Activated CD8-positive, alpha-beta memory T cell treated with anti-CD3 and anti-CD28 coated beads, Interleukin-2, amount 50 U/mL, for 1 hour (primary cell): ENCODE data around the gene SUPT20HL2.
"Not testable (repeated sequence)": the region's sequence is repeated elsewhere in the genome, so short reads cannot be mapped to it uniquely, and the experiment has no call there.

Experiments used
- DNase-seq: peaks from one replicate; pipeline ENCODE4 v3.0.0-alpha.2; 2020; ENCODE audit errors: extremely low read depth

Gene SUPT20HL2

DNA sequence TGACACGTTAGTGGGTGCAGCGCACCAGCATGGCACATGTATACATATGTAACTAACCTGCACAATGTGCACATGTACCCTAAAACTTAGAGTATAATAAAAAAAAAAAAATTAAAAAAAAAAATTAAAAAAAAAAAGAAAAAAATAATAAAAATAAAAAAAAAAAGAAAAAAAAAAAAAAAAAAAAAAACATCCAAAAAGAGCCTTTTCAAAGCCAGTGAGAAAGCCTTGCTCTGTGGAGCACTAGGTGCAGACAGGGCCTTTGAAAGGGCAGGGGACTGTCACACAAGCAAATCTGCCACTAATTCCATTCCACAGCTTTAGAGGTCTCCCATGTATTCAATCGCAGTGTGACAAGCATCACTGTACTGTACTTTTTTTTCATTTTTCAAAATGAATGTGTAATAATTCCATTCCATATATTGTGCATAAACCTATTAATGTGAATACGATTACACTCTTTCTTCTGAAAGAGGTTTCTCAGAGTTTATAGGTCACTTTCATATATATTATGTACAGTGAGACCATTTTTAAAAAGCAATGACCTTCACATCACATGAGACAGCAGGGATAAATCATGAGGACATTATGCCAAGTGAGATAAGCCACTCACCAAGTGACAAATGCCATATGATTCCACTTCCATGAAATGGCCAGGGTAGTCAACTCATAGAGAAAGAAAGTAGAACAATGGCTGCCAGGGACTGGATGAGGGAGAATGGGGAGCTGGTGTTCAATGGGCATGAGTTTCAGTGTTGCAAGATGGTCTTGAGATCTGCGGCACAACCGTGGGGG lies 4.1 kb downstream of the SUPT20HL2 start:
- DNase-seq = not testable (repeated sequence)

DNA sequence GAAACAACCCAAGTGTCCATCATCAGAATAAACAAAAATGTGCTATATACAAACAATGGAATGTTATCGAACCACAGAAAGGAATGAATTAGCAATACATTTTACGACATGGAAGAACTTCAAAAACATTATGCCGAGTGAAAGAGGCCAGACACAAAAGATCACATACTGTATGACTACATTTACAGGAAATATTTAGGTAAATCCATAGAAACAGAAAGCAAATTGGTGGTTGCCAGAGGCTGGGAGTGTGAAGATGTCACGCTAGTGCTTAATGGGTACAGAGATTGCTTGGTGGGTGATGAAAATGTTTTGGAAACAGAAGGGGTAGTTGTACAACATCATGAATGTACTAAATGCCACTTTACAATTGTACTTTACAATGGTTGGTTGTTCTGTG lies 5.1 kb downstream of the SUPT20HL2 start:
- DNase-seq = not testable (repeated sequence)

DNA sequence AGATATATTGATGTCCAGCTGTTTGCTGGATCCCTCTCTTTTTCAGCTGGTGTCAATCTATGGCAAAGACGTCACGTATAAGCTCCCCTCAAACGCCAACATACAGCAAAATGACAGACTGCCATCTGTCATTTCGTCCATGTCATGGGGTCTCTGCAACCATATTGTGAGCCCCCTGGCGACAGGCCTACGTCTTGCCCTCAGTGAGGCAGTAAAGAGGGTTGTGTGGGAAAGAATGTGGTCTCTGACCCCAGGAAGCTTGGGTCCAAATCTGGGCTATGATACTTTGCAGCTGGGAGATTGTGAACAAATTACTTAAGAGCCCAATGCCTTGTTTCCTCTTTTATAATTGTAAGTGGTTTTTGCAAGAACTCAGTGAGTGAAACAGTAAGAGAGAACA lies 7.4 kb downstream of the SUPT20HL2 start:
- no peak for DNase-seq

GRCh38 chrX:24305905-24306304 lies 8.0 kb downstream of the SUPT20HL2 start:
- no peak for DNase-seq

- no peak for DNase-seq
These were observed 12.1 kb downstream of the SUPT20HL2 start for GRCh38 chrX:24301806-24302205.

GRCh38 chrX:24301060-24301459 lies 12.8 kb downstream of the SUPT20HL2 start:
- DNase-seq = no peak

DNA sequence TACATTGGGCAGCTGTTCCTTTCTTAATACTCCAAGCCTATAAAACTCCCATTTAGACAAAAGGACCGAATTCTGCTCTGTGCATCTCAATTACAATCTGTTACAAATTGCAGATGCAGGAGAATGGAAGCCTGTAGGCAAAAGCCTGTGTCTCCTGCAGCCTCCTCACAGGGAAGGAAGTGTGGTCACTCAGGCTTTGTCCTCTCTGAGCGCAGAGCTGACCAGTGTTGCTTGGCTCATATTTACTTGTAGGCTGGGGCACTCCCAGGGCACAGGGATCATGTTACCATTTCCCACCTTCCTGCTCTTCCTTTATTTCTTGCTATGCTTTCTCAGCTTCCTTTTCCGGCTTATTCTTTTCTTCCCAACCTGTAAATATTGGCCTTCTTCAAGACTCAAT lies 15.7 kb downstream of the SUPT20HL2 start:
- DNase-seq = no peak

- DNase-seq = no peak
These were observed 19.2 kb downstream of the SUPT20HL2 start for GRCh38 chrX:24294619-24295018.

- DNase-seq = no peak
These were observed 20.5 kb downstream of the SUPT20HL2 start for GRCh38 chrX:24293412-24293811.

GRCh38 chrX:24292353-24292752 lies 21.5 kb downstream of the SUPT20HL2 start:
- no peak for DNase-seq

DNA sequence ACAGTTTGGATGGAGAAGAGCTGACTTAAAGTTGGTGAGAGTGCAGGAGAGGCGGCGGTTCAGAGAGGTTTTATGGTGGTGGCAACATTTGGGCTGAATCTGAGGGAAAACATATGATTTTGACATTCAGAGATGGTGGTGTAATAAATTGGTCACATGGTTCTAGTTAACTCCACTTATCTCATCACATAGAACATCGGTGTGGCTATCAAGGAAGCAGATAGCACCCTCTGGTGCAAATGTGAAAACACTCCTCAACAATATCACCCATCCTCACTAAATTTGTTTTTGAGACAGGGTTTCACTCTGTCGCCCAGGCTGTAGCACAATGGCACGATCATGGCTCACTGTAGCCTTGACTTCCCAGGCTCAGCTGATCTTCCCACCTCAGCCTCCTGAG lies 28.8 kb downstream of the SUPT20HL2 start:
- no peak for DNase-seq

DNA sequence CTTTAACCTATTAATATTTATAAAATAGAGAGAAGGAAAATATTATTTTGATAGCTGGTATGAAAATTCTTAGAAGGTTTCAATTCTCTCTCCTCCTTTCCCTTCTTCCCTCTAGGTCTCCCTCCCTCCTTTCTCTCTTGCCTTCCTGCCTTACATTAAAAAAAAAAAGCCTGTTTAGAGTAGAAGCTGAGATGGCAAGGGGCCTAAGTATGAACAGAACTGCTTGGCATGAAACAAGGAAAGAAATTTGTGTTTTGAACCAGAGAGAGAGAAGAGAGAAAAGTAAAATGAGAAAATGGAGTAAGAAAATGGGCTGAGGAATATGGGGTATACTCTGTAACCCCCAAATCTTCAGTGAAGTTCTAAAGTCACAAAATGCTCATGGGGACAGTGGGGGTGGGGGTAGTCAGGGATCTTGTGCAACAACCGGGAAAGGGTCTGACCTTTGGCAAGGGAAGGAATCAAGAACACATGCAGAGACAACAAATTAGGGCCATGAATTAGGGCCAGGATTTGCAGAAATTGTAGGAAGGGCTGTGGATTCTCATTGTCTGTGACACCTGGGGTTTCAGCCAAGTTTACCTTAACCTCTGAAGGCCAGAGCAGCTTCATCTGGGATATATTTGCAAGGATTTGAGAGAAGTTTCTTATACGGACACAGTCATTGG lies 30.6 kb downstream of the SUPT20HL2 start:
- DNase-seq = no peak

- DNase-seq = no peak
These were observed 31.3 kb downstream of the SUPT20HL2 start for GRCh38 chrX:24282381-24283126.

GRCh38 chrX:24277405-24277804 lies 36.5 kb downstream of the SUPT20HL2 start:
- no peak for DNase-seq

DNA sequence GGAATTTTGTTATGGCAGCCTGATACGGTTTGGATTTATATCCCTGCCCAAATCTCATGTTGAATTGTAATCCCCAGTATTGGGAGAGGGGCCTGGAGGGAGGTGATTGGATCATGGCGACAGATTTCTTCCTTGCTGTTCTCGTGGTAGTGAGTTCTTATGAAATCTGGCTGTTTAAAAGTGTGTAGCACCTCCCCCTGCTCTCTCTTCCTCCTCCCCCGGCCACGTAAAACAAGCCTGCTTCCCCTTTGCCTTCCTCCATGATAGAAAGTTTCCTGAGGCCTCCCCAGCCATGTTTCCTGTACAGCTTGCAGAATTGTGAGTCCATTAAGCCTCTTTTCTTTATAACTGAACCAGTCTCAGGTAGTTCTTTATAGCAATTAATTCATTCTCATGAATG lies 37.9 kb downstream of the SUPT20HL2 start:
- no peak for DNase-seq

GRCh38 chrX:24271262-24271661 lies 42.6 kb downstream of the SUPT20HL2 start:
- no peak for DNase-seq

DNA sequence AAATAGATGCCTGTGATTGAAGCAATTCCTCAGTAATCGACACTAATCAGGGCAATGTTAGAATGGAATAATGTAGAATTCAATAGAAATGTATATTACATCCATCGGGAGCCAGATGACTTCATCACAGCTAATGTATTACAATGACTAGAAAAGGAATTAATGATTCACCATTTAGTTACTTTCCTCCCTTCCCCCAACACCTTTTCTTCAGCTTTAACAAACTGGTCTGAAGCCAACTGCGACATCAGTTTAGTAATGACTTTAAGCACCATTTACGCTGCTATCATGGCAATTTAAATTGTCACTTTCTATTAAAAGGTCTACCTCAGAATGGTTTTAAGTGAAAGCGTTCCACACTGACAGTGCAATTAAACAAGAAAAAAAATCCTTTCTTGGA lies 45.1 kb downstream of the SUPT20HL2 start:
- no peak for DNase-seq

DNA sequence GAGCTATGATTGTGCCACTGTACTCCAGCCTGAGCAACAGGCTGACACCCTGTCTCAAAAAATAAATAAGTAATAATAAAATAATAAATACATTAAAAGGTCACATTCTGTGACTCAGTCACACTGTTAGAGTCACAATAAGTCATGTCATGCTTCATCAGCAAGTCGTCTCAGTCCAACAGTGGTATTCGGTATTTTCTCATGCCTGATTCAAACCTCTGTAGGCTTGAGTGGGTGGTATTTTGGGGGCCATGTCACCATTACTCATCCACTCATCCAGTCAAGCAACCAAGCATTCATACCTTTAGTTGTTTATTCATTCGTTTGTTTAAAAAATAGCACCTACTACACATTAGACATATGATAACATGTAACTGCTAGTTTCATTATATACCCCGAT lies 46.9 kb downstream of the SUPT20HL2 start:
- no peak for DNase-seq

DNA sequence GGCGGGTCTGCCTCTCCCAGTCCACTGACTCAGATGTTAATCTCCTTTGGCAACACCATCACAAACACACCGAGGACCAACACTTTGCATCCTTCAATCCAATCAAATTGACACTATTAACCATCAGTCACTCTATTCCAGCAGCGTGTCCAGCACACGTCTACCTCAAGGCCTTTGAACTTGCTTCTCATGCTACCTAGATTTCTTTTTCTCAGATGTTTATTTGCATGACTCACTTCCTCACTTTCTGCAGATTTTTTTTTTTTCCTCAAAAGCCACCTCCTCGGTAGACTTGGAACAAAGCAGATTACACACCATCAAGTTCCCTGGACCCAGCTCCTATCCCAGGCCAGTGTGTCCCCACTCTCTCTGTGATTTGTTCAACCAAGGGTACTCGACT lies 49.5 kb downstream of the SUPT20HL2 start:
- DNase-seq = no peak

GRCh38 chrX:24262309-24262708 lies 51.6 kb downstream of the SUPT20HL2 start:
- no peak for DNase-seq
